NCI-H1092 (cell line): ENCODE results near the gene FMN1.

ENCODE experiments used
- DNase-seq: peaks from one replicate; lab custom pipeline; 2025; lab: John Stamatoyannopoulos, UW

FMN1 gene

GRCh38 chr15:33125894-33126537, 68.5 kb downstream of the FMN1 start:
- DNase-seq, result no peak

GRCh38 chr15:33124811-33125210, 69.7 kb downstream of the FMN1 start:
- DNase-seq, result no peak

- DNase-seq, result no peak
Observed at GRCh38 chr15:33124279-33124678, 70.2 kb downstream of the FMN1 start.

GRCh38 chr15:33119865-33120264, 74.6 kb downstream of the FMN1 start:
- no peak for DNase-seq

DNA sequence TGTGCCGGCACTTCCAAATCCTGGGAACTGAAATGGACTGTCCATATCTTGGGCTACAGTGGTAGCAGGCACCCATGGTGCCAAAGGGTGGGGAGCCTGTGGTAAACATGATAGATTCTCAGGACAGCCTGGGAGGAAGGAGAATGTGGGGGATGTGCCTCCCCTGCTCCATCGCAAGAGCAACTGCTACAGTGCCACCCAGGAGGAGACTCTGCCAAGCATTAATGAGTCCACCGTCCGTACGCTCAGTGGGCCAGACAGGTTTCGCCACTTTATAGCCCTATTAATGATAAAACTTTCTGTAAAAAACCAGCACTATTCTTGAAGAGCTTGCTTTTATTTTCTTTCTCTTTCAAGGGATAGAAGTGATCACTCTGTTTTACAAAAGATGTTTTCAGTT, 75.2 kb downstream of the FMN1 start:
- no peak for DNase-seq

- no peak for DNase-seq
Observed at GRCh38 chr15:33116198-33116597, 78.3 kb downstream of the FMN1 start.

DNA sequence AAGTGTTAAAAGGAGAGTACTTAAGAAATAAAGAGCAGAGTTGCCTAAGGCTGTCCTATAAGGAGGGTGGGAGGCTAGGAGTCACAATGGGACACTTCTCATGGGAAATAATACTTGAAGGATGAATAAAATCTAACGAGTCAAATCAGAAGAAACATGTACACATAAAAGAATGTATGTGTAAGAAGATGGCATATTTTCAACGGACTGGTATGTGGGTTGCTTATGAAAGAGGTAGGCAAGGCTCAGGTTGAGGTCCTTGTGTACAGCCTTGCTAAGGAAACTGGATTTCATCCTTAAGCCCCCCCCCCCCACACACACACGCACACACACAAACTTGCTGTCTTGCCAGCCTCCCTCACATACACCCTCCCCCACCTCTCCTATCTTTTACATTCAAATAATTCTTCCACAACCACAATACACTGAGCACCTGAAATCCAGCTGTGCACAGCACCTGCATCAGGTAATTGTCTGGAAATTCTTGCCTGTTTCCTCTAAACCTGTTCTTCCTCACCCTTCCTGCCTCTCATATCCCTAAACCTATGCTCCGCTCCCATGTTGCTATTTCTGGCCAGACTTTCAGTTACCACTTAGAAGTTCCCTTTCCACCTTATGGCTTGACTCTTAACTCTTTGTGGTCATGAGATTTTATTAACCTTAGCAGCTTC, 79.2 kb downstream of the FMN1 start:
- DNase-seq, result no peak

DNA sequence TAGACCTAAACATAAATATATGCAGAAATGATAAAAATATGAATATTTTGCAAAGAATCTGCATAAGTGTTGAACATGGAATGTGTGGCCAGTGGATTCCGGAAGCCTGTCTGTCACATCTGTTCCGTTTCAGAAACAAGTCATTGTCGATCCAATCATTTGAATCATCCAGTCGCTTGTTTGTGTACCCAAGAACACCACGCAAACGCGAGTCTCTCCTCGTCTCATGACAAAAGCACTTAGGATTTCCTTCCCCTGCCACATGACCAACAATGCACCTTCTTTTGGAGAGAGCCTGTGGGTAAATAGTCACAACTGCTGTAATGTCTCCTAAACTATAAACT, 80.2 kb downstream of the FMN1 start:
- no peak for DNase-seq

DNA sequence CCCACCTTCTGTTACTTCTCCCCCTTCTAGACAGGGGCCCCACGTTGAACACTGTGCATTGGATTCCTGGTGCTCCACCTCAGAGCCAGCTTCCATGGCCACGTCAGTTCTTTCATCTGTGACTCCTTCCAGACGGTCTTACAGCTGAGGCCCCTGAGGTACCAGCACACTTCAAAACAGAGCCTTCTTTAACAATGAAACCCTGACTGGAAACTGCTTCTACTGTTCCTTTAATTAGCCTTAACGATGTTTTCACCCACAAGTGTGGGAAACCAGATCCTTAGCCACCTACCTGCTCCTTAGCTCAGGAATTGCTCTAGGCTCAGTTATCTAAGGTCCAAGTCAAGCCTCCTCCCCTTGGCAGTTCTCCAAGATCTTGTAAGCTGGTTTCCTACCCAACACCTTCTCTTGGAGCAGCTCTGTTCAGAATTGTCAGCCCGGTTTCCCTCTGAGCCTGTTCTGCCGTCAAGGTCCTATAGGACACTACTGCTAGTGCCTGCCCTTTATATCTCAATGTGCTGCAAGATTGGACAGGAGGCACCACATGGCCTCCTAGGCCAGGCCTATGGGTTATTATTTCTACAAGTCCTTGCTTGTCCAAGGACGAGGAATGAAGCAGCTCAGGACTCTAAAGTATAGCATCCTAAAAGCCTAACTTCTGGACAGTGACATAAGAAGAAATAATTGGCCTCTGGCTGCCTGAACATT, 80.7 kb downstream of the FMN1 start:
- DNase-seq, result no peak

DNA sequence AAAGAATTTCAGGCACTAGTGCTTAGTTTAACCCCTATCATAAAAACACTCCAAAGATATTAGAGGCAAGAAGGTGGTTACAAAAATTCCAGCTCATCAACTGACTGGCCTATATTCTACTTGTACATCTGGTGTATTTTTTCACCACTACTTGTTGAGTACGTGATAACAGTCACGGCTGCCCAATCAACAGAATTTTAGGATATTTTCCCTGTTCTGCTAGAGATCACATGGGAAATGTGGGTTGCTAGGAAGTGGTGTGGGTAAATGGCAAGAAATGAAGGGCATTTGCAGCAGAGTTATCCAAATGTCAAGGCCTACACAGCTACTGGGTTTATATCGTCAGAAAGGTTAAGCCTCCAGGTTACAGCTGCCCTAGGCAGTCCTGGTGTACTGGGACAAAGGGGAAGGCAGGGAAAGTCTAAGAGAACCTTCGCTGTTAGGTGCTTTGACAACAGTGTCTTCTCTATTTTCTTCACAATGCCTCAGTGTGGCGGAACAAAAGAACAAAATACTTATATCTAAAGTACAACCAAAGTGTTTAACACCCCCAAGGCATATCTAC, 81.9 kb downstream of the FMN1 start:
- no peak for DNase-seq

DNA sequence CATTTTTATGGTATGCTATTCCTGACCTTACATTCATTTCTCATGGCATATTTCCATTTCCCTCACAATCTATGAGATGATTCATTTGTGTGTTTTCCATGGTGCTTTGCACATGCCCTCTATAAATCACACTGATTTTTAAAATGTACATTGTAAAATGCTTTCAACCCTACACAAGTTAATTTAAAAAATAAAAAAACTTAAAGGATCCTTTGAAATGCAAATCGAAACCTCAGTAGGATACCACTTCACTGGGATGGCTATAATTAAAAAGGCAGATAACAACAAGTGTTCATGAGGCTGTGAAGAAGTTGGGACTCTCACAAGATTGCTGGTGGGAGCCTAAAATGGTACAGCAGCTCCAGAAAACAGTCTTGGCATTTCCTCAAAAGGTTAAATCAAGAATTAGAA, 83.5 kb downstream of the FMN1 start:
- no peak for DNase-seq

GRCh38 chr15:33109345-33109744, 85.2 kb downstream of the FMN1 start:
- DNase-seq, result no peak

DNA sequence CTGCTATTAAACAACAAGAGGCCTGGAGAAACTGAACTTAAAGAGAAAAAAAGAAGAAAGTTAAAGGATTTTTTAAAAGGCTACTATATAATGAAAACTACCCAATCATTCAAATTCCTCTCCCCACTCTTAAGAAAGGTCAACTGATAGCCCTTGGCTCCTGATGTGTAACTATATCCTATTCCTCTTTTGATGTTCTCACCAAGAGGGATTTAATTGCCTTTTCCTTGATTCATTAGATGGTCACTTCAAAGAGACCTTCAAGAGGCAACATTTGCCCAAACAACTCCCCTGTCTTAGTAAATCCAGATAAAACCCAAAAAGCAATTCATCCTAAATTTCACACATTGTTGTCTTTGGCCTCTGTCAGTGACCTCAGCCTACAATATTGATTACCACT, 86.0 kb downstream of the FMN1 start:
- no peak for DNase-seq

DNA sequence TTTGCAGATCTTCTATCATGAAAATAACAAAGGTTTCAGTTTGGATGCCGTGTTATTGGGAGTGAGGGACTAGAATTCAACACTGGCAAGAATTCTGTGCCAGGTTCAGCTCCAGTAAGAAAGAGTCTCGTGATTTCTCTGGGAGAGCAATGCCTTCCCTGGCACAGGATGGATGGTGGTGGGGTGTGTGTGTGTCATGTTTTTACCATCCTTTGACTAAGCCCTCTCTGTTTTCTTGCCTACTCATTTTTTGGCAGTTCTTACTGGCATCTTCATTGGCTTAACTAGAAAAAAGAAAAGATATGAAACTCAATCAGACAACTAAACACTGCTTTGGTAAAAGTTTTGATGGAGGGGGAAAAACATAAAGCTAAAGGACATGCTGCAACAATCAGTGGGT, 86.6 kb downstream of the FMN1 start:
- no peak for DNase-seq

DNA sequence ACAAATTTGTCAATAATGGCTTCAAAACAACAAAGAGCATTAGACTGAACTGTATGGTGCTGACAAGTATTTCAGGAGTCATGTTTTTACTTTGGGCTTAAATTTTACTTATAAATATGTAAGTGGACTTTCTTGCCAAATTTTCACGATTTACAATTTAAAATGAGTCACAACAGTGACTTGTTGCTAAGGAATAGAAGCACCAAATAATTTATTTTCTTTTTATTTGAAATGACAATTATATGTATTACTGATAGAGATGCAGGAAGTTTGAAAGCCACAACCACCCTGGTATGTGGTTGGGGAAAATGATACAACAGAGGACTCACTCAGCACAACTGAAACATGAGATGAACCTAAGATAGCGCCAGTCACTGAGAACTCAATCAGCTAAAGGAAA, 90.3 kb downstream of the FMN1 start:
- no peak for DNase-seq

DNA sequence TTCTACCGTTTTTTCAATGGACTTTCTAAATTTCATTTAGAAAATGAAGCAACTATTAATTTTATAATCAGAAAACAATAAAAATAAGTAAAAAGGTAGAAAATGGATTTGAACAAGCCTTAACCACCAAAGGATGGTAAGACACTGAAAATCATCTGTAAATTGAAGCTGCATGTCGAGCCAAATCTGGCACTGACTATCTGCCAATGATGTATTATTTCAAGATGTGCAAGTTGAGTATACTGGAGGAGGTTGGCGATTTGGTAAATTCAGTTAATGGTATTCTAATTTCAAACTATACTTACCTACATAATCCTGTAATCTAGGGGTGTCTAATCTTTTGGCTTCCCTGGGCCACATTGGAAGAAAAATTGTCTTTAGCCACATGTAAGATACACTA, 93.5 kb downstream of the FMN1 start:
- no peak for DNase-seq

DNA sequence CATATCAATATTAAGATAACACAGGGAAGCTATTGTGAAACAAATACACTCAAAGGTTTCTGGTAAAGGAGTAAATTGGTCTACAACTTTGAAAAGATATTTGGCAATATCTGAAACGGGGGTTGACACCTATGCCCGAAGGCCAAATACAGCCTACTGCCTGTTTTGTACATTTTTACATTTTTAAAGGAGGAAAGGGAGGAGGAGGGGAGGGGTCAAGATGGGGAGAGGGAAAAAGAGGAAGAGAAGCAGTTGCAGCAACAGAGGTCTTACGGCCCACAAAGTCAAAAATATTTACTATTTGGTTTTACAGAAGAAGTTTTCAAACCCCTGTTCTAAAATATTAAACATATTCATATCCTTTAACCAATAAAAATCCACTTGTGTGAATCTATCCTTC, 94.2 kb downstream of the FMN1 start:
- no peak for DNase-seq

- no peak for DNase-seq
Observed at GRCh38 chr15:33099739-33100138, 94.8 kb downstream of the FMN1 start.

GRCh38 chr15:33099213-33099612, 95.3 kb downstream of the FMN1 start:
- DNase-seq, result no peak

- no peak for DNase-seq
Observed at GRCh38 chr15:33098094-33099058, 96.1 kb downstream of the FMN1 start.

GRCh38 chr15:33096134-33096533, 98.4 kb downstream of the FMN1 start:
- no peak for DNase-seq

DNA sequence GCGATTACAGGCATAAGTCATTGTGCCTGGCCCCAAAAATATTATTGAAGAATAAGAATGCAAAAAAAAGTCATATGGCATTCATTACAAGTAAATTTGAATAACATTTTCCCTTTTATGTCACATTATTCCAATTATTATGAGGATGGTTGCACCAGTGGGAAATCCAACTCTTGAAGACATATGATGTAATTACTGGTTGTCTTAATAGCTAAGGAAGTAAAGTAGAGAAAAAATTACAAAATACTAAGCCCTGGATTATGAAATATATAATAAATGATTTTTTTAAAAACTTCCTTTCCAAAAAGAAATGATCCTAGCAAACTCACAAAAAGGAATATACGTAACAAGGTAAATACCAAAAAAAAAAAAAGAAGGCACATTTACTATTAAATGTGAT, 98.9 kb downstream of the FMN1 start:
- no peak for DNase-seq
